Heart left ventricle (tissue), 13 donors: ENCODE data around the gene SFMBT2.

ENCODE experiments used
- POLR2A ChIP-seq, 2 donors: fragments of 450-650 bp; IDR thresholded peaks; one replicate each; pipeline ENCODE4 v1.6.1; 2017; ENCODE audit warnings: antibody characterized with exemption in 2 of 2, mild to moderate bottlenecking in 2 of 2, moderate library complexity in 2 of 2
- TF ChIP-seq, protein P1 (sequence below), 12 donors: fragments of 200-600 bp; sonication (generic) in 4 of 12; IDR thresholded peaks; one replicate each; pipeline versions ENCODE4 v1.5.0 to v1.8.0; 2018 to 2022; ENCODE audit warnings: antibody characterized with exemption in 12 of 12, mild to moderate bottlenecking in 5 of 12
- donor health status: ischemic (EF 13 %, LVEDD 7.1; RV severe dilation, severe dysfunction).
- donor health status: DM: no; HTN: yes; CAD: no.
- donor health status: DM: no; HTN: no; CAD: no.
- donor health status: ischemic (EF 25% LVEDD 6.9; RV normal size, moderate dysfunction).
- donor health status: ischemic (EF 25% LVEDD 5.7; RV mildly dilated, moderate dysfunction).
- donor health status: ischemic (EF 35%, LVEDD 5.7; RV mildly dilated, moderate dysfunction).
- donor health status: nonischemic (EF 11% LVEDD 7.7; RV severe dilation, severe dysfunction).
- donor health status: DM: yes; HTN: yes; CAD: no.
- donor health status: PGD.
- donor health status: ischemic (EF 29% LVEDD 5.4; RV normal size, mild dysfunction).
- donor health status: nonischemic (EF 23%, LVEDD 6.1; RV moderate dilation, normal function).

DNA sequence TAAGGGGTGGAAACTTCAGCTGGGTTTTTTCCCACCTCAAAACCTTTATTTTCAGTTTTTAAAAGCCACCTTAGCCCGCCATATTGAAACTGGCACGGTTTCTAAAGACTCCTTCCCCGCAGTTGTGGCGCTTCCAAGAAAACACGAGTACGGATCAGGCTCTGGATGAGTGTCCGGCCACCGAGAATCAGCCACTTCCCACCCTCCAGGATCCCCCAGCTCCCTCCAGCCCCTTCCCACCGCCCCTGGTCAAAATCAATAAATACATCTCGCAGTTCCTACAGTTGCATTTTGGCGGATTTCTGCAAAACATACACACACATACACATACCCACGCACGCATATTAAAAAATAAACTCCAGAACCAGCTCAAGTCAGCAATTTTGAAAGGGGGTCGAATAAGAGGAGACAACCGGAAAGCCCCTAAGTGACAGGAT lies 1.1 kb downstream of the SFMBT2 start:
- TF ChIP-seq, protein P1, sequence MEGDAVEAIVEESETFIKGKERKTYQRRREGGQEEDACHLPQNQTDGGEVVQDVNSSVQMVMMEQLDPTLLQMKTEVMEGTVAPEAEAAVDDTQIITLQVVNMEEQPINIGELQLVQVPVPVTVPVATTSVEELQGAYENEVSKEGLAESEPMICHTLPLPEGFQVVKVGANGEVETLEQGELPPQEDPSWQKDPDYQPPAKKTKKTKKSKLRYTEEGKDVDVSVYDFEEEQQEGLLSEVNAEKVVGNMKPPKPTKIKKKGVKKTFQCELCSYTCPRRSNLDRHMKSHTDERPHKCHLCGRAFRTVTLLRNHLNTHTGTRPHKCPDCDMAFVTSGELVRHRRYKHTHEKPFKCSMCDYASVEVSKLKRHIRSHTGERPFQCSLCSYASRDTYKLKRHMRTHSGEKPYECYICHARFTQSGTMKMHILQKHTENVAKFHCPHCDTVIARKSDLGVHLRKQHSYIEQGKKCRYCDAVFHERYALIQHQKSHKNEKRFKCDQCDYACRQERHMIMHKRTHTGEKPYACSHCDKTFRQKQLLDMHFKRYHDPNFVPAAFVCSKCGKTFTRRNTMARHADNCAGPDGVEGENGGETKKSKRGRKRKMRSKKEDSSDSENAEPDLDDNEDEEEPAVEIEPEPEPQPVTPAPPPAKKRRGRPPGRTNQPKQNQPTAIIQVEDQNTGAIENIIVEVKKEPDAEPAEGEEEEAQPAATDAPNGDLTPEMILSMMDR (IDR thresholded peaks at IDR 0.05): no peak
- TF ChIP-seq POLR2A (IDR thresholded peaks at IDR 0.05): no peak
